Lung (tissue), 12 donors: ENCODE measurements around the gene COLEC12. TPM values are rescaled to one million over a fixed set of nuclear protein-coding genes. Genes with fewer than 3 reads are reported as not detected.
"Not testable (repeated sequence)": the region's sequence is repeated elsewhere in the genome, so short reads cannot be mapped to it uniquely, and the experiment has no call there.

Experiments used
- ATAC-seq: fragments of 200-7000 bp; cut with Tn5 transposase; one replicate; pipeline ENCODE4 v1.9.1; 2020; ENCODE audit warnings: moderate number of reproducible peaks; ENCODE audit not compliant: insufficient read depth, low FRiP score
- DNase-seq, 3 donors: peaks; one replicate each; pipeline ENCODE4 v3.0.0-alpha.2; 2013 to 2017
- H3K27ac ChIP-seq, 2 donors: one replicate each; pipeline ENCODE4 v1.5.1; 2013; ENCODE audit warnings: mild to moderate bottlenecking in 2 of 2, moderate library complexity in 2 of 2, control low read depth in 1 of 2, inconsistent platforms in 1 of 2, low read depth in 1 of 2, low read length in 1 of 2
- H3K27me3 ChIP-seq, 3 donors: one replicate each; pipeline ENCODE4 v1.5.1; 2013; ENCODE audit warnings: low read length in 2 of 3; ENCODE audit not compliant: control insufficient read depth in 3 of 3, insufficient read depth in 3 of 3
- H3K36me3 ChIP-seq, 4 donors: one replicate each; pipeline ENCODE4 v1.5.1; 2013; ENCODE audit warnings: low read length in 4 of 4, mild to moderate bottlenecking in 1 of 4, moderate library complexity in 1 of 4; ENCODE audit not compliant: control insufficient read depth in 4 of 4, insufficient read depth in 4 of 4
- H3K4me1 ChIP-seq, 5 donors: one replicate each; pipeline ENCODE4 v1.5.1; 2013; ENCODE audit warnings: low read length in 5 of 5, mild to moderate bottlenecking in 2 of 5, moderate library complexity in 1 of 5; ENCODE audit not compliant: control insufficient read depth in 5 of 5, insufficient read depth in 5 of 5
- H3K4me3 ChIP-seq: one replicate; pipeline ENCODE4 v1.5.1; 2013; ENCODE audit warnings: mild to moderate bottlenecking, control low read depth, moderate library complexity
- H3K9ac ChIP-seq, 2 donors: one replicate each; pipeline ENCODE4 v1.5.1; 2013; ENCODE audit warnings: low read length in 2 of 2, control low read depth in 1 of 2; ENCODE audit not compliant: insufficient read depth in 1 of 2
- H3K9me3 ChIP-seq, 4 donors: one replicate each; pipeline ENCODE4 v1.5.1; 2013; ENCODE audit warnings: low read length in 3 of 4, mild to moderate bottlenecking in 1 of 4, moderate library complexity in 1 of 4; ENCODE audit not compliant: control insufficient read depth in 4 of 4, insufficient read depth in 3 of 4
- WGBS, 2 donors: extraction: QIAGEN DNeasy Blood & Tissue Kit; methylation state at CpG; one replicate each; pipeline ENCODE4 v1.1.7; 2013; 5-methylcytosine and 5-hydroxymethylcytosine counted together
- polyA plus RNA-seq, 2 donors: library from polyadenylated mRNA; stranded (reverse); fragments of 200-250 nt; gene quantifications; one replicate each; pipeline ENCODE4 v1.2.1, GENCODE V29; 2013
- total RNA-seq, 2 donors: library from RNA; depleted of rRNA in 1 of 2; stranded (reverse); fragments of >200 nt in 1 of 2; gene quantifications; one replicate each; pipeline ENCODE4 v1.2.1, GENCODE V29; 2014 to 2021
- TF ChIP-seq, protein P1 (sequence below): IDR thresholded peaks from 2 replicates; pipeline ENCODE4 v1.5.1; 2012; ENCODE audit warnings: mild to moderate bottlenecking; ENCODE audit errors: control extremely low read depth, extremely low read depth
- donor health status: control.
- donor health status: control.
- donor health status: Bipolar disorder and iron deficiency.
- donor health status: healthy.
- donor health status: DM: yes; HTN: yes; CAD: no.

Gene COLEC12
- total and polyA plus RNA-seq, 4 donors = 10.3 to 108 (median 28.1) TPM

DNA sequence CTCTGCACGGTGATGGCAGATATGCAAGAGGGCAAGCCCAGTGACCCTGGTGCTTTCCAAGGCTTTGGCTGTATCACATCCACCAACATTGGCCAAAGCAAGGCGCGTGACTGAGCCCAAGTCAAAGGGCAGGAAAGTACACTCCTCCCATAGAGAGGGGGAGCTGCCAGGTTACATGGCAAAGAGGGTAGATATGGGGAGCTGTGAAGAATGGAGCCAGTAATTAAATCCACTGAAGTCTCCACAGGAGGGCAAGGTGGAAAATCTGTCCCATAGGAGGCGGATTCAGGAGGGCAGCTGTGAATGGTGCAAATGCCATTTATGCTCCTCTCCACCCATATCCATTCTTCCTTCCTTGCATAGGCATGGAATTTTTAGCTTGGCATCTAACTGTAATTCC is 188.1 kb downstream of the COLEC12 start:
- Histone ChIP-seq H3K4me3 (no peak overlapping the region), H3K4me1 (peaks cover 0 to 2% (median 0%) of the 10 kb centered on the region in 5 donors), H3K27me3 (no peaks in the 10 kb centered on the region), H3K9ac (no peak overlapping the region), H3K27ac (no peak overlapping the region), H3K9me3 (no peaks in the 10 kb centered on the region), H3K36me3 (no peaks in the 10 kb centered on the region)
- no peak for ATAC-seq
- TF ChIP-seq, protein P1, sequence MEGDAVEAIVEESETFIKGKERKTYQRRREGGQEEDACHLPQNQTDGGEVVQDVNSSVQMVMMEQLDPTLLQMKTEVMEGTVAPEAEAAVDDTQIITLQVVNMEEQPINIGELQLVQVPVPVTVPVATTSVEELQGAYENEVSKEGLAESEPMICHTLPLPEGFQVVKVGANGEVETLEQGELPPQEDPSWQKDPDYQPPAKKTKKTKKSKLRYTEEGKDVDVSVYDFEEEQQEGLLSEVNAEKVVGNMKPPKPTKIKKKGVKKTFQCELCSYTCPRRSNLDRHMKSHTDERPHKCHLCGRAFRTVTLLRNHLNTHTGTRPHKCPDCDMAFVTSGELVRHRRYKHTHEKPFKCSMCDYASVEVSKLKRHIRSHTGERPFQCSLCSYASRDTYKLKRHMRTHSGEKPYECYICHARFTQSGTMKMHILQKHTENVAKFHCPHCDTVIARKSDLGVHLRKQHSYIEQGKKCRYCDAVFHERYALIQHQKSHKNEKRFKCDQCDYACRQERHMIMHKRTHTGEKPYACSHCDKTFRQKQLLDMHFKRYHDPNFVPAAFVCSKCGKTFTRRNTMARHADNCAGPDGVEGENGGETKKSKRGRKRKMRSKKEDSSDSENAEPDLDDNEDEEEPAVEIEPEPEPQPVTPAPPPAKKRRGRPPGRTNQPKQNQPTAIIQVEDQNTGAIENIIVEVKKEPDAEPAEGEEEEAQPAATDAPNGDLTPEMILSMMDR = no peak
- 66 to 93% methylated on average over 4 of the region's 4 CpGs for WGBS, 2 donors
- DNase-seq = no peak

DNA sequence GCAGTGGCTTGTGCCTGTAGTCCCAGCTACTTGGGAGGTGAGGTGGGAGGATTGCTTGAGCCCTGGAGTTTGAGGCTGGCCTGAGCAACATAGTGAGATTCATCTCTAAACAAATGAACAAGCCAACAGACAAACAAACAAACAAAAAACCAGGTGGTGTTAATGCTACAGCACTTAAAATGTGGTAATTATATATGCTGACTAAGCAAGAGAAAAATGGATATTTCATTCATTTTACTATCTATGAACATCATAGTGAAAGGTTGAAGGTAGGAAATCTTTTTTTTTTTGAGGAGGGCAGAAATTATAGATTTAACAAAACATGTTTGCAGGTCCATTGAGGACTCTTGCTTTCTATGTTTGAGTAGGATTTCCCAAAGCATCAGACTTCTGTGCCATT is 190.5 kb downstream of the COLEC12 start:
- no peaks in the 10 kb centered on the region for H3K27me3 ChIP-seq
- TF ChIP-seq, protein P1 = no peak
- ATAC-seq = no peak

DNA sequence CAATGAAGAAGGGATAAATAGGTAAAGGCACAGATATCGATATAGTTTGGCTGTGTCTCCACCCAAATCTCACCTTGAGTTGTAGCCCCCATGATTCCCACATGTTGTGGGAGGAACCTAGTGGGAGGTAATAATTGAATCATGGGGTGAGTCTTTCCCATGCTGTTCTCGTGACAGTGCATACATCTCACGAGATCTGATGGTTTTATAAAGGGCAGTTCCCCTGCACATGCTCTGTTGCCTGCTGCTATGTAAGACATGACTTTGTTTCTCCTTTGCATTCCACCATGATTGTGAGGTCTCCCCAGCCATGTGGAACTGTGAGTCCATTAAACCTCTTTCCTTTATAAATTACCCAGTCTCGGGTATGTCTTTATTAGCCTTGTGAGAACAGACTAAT is 192.4 kb downstream of the COLEC12 start:
- peaks cover 0 to 23% (median 8%) of the 10 kb centered on the region in 5 donors for H3K4me1 ChIP-seq
- H3K4me3 ChIP-seq, H3K36me3 ChIP-seq, H3K27me3 ChIP-seq, H3K9me3 ChIP-seq, ATAC-seq, H3K27ac ChIP-seq, DNase-seq, H3K9ac ChIP-seq: not testable (repeated sequence)
- 93 to 96% methylated on average over 4 of the region's 4 CpGs for WGBS, 2 donors

More for the DNA sequence above, 190.5 kb downstream of the COLEC12 start:
- Histone ChIP-seq H3K36me3 (no peaks in the 10 kb centered on the region), H3K4me3 (no peak overlapping the region), H3K4me1 (peaks cover 0 to 4% (median 2%) of the 10 kb centered on the region in 5 donors), H3K9me3 (no peaks in the 10 kb centered on the region), H3K9ac (no peak overlapping the region), H3K27ac (no peak overlapping the region)
- no peak for DNase-seq

DNA sequence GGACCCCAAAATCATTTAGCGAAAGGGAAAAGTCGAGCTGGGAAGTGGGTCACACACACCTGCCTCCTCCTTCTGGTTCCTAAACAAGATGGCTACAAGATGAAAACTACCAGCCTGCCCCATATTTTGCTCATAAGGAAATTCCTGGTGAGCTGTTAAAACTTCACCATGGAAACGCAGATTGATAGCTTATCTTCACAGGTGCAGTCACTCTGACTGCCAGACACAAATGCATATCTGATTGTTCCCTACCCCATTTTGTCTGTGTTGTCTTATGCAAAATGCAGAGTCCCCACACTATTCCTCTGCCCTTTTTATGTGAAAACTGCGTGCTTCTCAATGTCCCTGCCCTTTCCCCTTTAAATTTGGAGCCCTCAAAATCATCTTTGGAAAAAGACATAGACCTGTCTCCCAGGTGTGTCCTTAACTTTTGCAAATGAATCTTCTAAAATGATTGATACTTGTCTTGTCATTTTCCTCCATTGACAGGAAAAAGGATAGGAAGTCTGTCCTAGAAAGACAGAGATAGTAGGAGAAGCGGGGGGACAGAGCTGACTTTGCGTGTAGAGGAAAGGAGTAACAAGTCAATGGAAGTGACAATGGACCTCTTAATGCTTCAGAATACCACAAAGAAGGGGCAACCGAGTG is 193.8 kb downstream of the COLEC12 start:
- ATAC-seq = no peak
- H3K27me3 ChIP-seq = no peaks in the 10 kb centered on the region
- H3K9me3 ChIP-seq = no peaks in the 10 kb centered on the region
- H3K9ac ChIP-seq = no peak overlapping the region
- 84 to 97% methylated on average over 7 of the region's 7 CpGs for WGBS, 2 donors
- H3K4me1 ChIP-seq = peaks cover 0 to 23% (median 8%) of the 10 kb centered on the region in 5 donors
- no peak for DNase-seq
- no peaks in the 10 kb centered on the region for H3K36me3 ChIP-seq
- no peak overlapping the region for H3K4me3 ChIP-seq
- TF ChIP-seq, protein P1 = no peak
- no peak overlapping the region for H3K27ac ChIP-seq
